GM12873 (cell line): ENCODE measurements around the gene SLC23A2.

ENCODE experiments used
- CTCF ChIP-seq: IDR thresholded peaks from 2 replicates; pipeline ENCODE4 v1.5.1; 2012; ENCODE audit warnings: low read depth, mild to moderate bottlenecking, moderate library complexity, low read length, control low read depth; ENCODE audit not compliant: insufficient read depth; ENCODE audit errors: missing control alignments

Gene SLC23A2

GRCh38 chr20:4910951-4911350 lies 90.4 kb downstream of the SLC23A2 start:
- no peak for TF ChIP-seq CTCF

GRCh38 chr20:4905613-4906012 lies 95.7 kb downstream of the SLC23A2 start:
- no peak for TF ChIP-seq CTCF

GRCh38 chr20:4905195-4905594 lies 96.1 kb downstream of the SLC23A2 start:
- TF ChIP-seq CTCF, result no peak

- TF ChIP-seq CTCF, result no peak
Observed at GRCh38 chr20:4904127-4904860, 97.0 kb downstream of the SLC23A2 start.

- no peak for TF ChIP-seq CTCF
Observed at GRCh38 chr20:4902788-4903187, 98.5 kb downstream of the SLC23A2 start.

GRCh38 chr20:4901031-4901818 lies 100.1 kb downstream of the SLC23A2 start:
- no peak for TF ChIP-seq CTCF
